HG02588 (cell line): Measurements from ENCODE around the gene ZC3H4.
"Not testable (repeated sequence)": the region's sequence is repeated elsewhere in the genome, so short reads cannot be mapped to it uniquely, and the experiment has no call there.

ENCODE experiments used
- ATAC-seq: cut with Tn5 transposase; IDR thresholded peaks from one replicate; pipeline ENCODE4 v1.9.1; 2021; ENCODE audit warnings: mild to moderate bottlenecking, moderate library complexity; ENCODE audit not compliant: unreplicated experiment

The ZC3H4 gene

GRCh38 chr19:47086280-47086679 lies 27.3 kb downstream of the ZC3H4 start:
- no peak for ATAC-seq

- ATAC-seq, result no peak
These were observed 28.6 kb downstream of the ZC3H4 start for GRCh38 chr19:47084879-47085439.

DNA sequence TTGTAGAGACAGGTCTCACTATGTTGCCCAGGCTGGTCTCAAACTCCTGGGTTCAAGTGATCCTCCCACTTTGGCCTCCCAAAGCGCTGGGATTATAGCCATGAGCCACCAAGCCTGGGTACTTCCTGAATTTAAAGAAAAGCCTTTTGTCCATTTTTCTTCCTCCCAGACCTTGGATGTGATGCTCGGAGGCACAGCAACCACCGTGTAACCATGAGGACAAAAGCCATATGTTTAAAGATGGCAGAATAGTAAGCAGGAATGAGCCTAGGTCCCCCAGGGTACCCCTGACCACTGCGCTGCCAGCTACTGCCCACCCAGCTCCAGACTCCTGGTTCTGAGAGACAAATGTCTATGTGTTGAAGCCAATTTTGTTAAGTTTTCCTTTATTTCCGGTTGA lies 31.1 kb downstream of the ZC3H4 start:
- no peak for ATAC-seq

DNA sequence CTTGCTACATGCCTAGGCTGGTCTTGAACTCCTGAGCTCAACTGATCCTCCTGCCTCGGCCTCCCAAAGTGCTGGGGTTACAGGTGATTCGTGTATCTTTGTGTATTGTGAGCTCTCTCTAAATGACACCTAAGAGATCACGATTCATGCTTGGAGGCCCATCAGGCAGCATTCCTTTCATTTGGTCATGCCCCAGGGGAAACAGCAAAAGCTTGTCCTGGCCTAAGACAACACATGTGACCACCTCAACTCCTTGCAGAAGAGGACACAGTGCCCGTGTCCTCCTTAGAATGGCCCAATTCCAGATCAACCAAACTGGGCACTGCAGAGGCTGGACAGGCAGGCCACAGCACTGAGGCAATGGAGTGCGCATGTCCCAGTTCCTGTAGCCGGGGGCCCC lies 32.5 kb downstream of the ZC3H4 start:
- ATAC-seq, result no peak

DNA sequence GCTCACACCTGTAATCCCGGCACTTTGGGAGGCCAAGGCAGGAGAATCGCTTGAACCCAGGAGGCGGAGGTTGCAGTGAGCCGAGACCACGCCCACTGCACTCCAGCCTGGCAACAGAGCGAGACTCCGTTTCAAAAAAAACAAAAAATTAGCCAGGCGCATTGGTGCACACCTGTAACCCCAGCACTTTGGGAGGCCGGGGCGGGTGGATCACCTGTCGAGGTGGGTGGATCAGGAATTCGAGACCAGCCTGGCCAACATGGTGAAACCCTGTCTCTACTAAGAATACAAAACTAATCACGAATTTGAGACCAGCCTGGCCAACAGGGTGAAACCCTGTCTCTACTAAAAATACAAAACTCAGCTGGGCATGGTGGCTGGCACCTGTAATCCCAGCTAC lies 35.2 kb downstream of the ZC3H4 start:
- not testable (repeated sequence) for ATAC-seq

- no peak for ATAC-seq
These were observed 37.6 kb downstream of the ZC3H4 start for GRCh38 chr19:47075941-47076340.

DNA sequence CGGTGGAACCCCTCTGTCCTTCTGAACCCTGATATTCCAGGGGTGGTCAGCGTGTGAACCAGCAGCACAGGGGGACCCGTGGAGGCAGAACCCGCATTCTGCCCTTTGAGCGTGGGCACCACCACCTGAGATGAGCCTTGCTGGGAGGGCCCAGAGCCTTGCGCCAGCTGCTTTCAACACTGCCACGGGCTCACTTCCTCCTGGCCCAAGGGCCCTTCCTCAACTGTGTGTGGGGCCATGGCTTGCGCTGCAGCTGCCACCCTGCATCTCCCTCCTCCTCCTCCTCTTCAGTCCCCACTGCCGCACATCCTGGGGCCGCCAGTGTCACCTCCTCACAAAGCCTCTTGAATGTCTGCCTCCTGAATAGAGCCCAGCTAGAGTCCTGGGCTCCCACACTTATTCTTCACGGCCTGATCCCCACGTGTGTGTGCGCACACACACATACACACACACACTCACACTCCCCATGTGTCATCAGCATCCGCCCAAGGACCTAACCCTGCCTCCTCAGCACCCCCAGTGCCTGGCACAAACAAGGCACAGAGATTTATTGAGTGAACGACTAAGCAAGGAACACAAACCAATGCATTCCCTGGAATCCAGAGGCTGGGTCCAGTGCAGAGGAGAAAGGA lies 38.3 kb downstream of the ZC3H4 start:
- ATAC-seq, result no peak

DNA sequence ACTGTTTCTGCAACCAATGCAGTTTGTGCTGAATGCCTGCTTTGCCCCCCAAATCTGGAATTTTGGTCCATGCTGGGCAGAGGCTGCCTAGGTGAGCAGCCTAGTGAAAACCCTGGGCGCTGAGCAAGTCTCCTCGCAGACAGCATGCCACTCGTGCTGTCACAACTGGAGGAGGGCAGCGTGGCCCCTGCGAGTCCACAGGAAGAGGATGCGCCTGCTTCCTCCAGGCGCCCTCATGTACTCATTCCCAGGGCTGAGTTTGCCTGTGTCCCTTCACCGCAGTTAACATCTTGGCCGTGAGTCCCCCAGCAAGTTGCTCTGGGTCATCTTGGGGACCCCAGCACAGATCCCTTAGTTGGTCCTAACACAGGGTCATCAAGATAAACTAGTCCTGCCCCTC lies 39.0 kb downstream of the ZC3H4 start:
- ATAC-seq, result no peak

- no peak for ATAC-seq
These were observed 40.0 kb downstream of the ZC3H4 start for GRCh38 chr19:47073574-47073973.

DNA sequence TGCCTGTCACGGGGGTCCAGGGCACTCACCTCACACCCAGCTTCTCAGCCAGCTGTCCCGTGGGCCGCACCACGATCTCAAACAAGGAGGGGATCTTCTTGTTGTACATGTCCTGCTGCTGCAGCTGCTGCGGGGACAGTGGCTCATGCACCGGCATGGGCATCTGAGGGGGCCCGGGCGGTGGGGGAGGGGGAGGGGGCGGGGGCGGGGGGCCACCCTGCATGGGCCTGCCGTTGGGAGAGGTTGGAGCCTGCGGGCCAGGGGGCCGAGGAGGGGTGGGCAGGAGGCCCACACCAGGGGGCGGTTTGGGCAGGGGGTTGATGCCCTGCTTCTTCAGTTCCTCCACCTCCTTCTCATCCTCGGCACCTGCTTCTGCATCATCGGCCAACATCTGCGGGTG lies 41.3 kb downstream of the ZC3H4 start:
- ATAC-seq, result no peak

GRCh38 chr19:47071731-47072130 lies 41.8 kb downstream of the ZC3H4 start:
- no peak for ATAC-seq

DNA sequence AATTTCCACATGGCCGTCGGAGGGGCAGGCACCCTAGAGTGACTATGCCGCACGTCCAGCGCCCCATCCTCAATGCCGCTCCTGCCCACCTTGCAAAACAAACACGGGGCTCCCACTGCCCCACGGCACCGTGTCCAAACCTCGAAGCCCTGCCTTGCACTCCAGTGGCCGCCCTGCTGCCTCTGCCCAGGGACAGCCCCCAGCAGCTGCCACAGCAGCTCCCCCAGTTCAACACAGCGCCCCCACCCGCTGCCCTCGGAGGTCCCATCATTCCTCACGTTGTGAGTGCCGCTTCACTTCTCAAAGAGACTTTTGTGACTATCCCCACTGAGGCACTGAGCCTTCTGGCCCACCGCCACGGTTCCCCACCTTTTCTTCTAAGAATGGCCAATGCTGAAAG lies 42.8 kb downstream of the ZC3H4 start:
- no peak for ATAC-seq

- no peak for ATAC-seq
These were observed 43.8 kb downstream of the ZC3H4 start for GRCh38 chr19:47069795-47070194.

DNA sequence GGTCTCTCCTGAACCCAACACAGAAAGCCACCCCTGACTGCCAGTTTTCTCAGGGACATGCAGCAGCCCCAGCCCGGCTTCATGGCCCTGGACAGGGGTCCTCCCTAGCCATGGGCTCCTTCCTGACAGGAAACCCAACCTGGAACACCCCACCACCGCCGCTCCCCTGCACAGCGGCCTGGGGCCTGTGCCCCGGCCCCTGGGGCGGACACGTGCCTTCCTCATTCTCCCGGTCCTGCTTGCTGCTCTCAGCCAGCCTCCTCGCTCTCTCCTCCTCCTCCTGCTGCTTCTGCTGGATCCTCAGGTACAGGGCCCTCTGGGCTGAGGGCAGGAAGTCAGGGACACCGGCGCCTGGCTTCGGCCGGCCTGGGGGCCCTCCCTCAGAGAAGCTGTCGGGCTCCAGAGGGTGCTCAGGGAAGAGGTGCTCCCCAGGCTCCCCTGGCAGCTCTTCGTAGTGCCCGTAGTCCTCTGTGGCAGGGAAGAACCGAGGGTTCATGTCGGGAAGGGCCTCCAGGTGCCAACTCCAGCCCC lies 44.6 kb downstream of the ZC3H4 start:
- no peak for ATAC-seq

DNA sequence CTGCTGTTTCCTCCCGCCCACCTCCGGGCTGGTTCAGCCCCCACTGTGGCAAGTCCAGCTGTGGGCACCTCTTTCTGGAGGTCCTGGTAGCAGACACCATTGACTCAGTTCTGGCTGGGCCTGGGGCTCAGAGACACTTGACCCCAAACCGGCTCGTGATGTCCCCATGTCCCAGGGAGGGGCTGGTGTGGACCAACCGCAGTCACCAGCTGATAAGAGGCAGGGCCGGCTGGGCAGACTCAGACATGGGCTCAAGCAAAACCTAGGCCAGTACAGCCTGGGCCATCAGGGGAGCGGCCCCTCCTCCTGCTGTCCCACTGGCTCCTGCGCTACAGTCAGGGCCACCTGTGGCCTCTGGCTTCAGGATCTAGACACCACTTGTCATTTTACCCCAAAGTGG lies 45.3 kb downstream of the ZC3H4 start:
- ATAC-seq, result no peak

- no peak for ATAC-seq
These were observed 46.2 kb downstream of the ZC3H4 start for GRCh38 chr19:47067215-47067847.

DNA sequence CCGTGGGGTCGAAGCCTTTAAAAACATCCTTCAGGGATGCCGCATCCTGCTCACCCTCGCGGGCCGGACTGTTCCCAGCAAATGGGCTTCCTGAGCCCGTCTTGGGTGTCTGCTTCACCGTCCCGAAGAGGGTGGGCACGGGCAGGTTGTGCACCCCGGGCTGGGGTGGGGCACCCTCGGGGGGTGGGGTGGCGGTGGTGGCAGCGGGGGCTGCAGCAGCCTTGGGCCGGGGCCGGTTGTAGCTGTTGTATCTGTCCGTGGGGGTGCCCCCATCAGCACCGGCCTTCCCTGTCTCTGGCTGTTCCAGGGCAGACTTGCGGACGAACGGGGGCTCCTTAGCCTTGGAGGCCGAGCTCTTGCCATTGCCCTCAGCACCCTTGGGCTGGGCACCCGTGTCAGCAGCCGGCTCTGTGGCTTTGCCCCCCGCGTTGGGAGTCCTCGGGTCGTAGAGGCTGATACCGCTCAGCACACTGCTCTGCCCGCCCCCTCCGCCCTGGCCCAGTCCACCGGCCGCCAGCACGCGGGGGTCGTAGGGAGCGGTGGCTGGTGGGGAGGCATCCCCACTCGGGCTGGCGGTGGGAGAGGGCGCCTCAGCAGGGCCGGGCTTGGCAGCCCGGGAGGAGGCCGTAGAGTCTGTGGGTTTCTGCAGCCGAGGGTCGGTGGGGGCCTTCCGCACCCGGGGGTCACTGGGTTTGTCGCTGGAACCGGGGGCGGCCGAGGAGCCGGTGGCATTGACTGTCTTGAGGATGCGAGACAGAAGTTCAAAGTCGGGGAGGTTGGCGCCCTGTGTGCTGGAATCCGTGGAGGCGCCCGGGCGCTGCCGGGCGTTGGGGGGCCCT lies 47.0 kb downstream of the ZC3H4 start:
- ATAC-seq, result no peak

- no peak for ATAC-seq
These were observed 48.3 kb downstream of the ZC3H4 start for GRCh38 chr19:47065242-47065641.

DNA sequence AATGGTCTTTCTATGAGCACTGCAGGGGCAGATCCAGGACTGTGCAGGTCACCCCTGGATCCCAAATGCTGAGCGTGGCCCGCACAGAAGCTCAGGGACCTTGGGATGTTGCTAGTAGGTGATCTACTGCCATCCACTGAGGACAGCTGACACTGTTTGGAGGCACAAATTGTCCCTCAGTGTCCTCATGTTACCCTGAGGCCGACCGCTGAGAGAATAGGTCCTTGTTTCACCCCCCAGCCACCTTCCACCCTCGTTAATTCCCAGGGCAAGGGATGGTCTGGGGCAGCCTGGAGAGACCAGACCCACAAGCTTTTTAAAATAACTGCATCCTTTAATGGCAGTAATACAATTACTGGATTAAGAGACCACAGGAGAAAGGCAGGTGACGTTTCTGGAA lies 49.7 kb downstream of the ZC3H4 start:
- ATAC-seq, result no peak

DNA sequence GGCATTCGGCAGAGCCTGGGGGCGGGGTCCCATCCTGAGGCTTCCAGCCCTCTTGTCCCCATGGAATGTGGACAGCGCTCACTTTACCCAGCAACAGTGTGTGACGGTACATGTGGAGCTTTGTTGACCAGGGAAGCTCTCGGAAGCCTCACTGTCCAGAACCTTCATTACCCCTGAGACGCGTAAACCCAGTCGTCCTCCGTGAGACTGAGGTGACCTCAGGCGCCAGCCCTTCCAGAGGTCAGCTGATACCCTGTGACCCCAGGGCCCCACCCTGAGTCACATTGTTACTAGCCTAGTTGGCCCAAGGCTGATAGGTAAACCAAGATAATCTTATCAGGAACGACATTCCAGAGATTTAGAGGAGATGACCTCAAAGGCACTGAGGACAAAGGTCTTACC lies 55.0 kb downstream of the ZC3H4 start:
- no peak for ATAC-seq

- no peak for ATAC-seq
These were observed 56.2 kb downstream of the ZC3H4 start for GRCh38 chr19:47057328-47057727.

DNA sequence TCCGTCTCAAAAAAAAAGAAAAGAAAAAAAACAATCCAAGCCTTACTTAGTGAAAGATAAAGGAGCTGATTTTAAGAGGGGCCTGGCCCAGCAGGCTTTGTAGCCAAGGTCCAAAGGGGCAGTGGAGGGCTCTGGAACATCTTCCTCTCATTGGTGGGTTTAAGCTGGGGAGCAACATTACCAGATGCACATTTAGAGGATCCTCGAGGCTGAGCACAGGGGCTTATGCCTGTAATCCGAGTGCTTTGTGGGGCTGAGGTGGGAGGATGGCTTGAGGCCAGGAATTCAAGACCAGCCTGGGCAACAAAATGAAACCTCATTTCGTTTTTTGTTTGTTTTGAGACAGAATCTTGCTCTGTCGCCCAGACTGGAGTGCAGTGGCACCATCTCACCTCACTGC lies 57.2 kb downstream of the ZC3H4 start:
- ATAC-seq, result no peak
